Cardiac muscle cell (in vitro differentiated cells and primary cell): Measurements from ENCODE around the gene ISYNA1. TPM values are rescaled to one million over a fixed set of nuclear protein-coding genes. Genes with fewer than 3 reads are reported as not detected.
A peak's percentile ranks its signal among the peaks of the same experiment; 100 is the strongest.

ENCODE experiments used
- DNase-seq, 2 donors: peaks; one replicate each; pipeline versions ENCODE4 v3.0.0 to v3.0.0-alpha.2; 2010 to 2017; ENCODE audit warnings: low read depth in 1 of 2, low spot score in 1 of 2
- H3K27ac ChIP-seq: fragments of 200-600 bp; sonication (generic); 2 replicates; pipeline ENCODE4 v1.5.1; 2016
- H3K27me3 ChIP-seq: fragments of 200-600 bp; sonication (generic); 2 replicates; pipeline ENCODE4 v1.6.0; 2016; ENCODE audit warnings: control low read depth
- H3K36me3 ChIP-seq: fragments of 200-600 bp; sonication (generic); 2 replicates; pipeline ENCODE4 v1.5.1; 2016; ENCODE audit warnings: control low read depth
- H3K4me1 ChIP-seq: fragments of 200-600 bp; sonication (generic); 2 replicates; pipeline ENCODE4 v1.8.1; 2017; ENCODE audit warnings: low read depth, mild to moderate bottlenecking, mixed run types
- H3K4me3 ChIP-seq: fragments of 200-600 bp; sonication (generic); 2 replicates; pipeline ENCODE4 v1.5.1; 2016; ENCODE audit warnings: mild to moderate bottlenecking
- H3K9me3 ChIP-seq: fragments of 200-600 bp; sonication (generic); 2 replicates; pipeline ENCODE4 v1.5.1; 2017; ENCODE audit warnings: low read depth, mild to moderate bottlenecking, control low read depth
- CTCF ChIP-seq: IDR thresholded peaks from 2 replicates; pipeline ENCODE4 v1.5.1; 2012; ENCODE audit warnings: low read depth, mild to moderate bottlenecking, low read length
- polyA plus RNA-seq: library from polyadenylated mRNA; unstranded; fragments of >200 nt; fragmentation: Nextera tagmentation; extraction: Ambion mirVana; gene quantifications from 2 replicates; pipeline ENCODE4 v1.2.1, GENCODE V29; 2016
- total RNA-seq: library from RNA; depleted of rRNA; stranded (reverse); fragments of >200 nt; gene quantifications from 2 replicates; pipeline ENCODE4 v1.2.3, GENCODE V29; 2016

The ISYNA1 gene
- total and polyA plus RNA-seq, 2 experiments from 2014 or later, result 298 to 370 TPM

GRCh38 chr19:18439025-18439909, 1.3 kb upstream of the ISYNA1 start:
- Histone ChIP-seq H3K27me3 (no peaks in the 10 kb centered on the region), H3K4me1 (peaks cover 23% of the 10 kb centered on the region), H3K36me3 (peaks cover 1% of the 10 kb centered on the region), H3K4me3 (no peak overlapping the region), H3K9me3 (no peaks in the 10 kb centered on the region), H3K27ac (peak overlapping the region; percentile 95)
- DNase-seq, result peak in 1 of 2 donors; percentile 74
- no peak for TF ChIP-seq CTCF

GRCh38 chr19:18438331-18439024, 545 bp upstream of the ISYNA1 start:
- Histone ChIP-seq H3K9me3 (no peaks in the 10 kb centered on the region), H3K4me1 (peaks cover 26% of the 10 kb centered on the region), H3K36me3 (no peaks in the 10 kb centered on the region), H3K4me3 (peak overlapping the region; percentile 55), H3K27ac (peak overlapping the region; percentile 95), H3K27me3 (no peaks in the 10 kb centered on the region)
- peak; percentile 80 to 90 for DNase-seq
- no peak for TF ChIP-seq CTCF

- Histone ChIP-seq H3K27ac (peak overlapping the region; percentile 95), H3K4me1 (peaks cover 34% of the 10 kb centered on the region), H3K9me3 (no peaks in the 10 kb centered on the region), H3K36me3 (no peaks in the 10 kb centered on the region), H3K27me3 (no peaks in the 10 kb centered on the region), H3K4me3 (peak overlapping the region; percentile 55)
- no peak for TF ChIP-seq CTCF
- DNase-seq, result peak; percentile 95 to 97
Measured at GRCh38 chr19:18436671-18437490, 1.1 kb downstream of the ISYNA1 start.

- Histone ChIP-seq H3K4me3 (no peak overlapping the region), H3K9me3 (no peaks in the 10 kb centered on the region), H3K4me1 (peaks cover 34% of the 10 kb centered on the region), H3K27me3 (no peaks in the 10 kb centered on the region), H3K36me3 (no peaks in the 10 kb centered on the region), H3K27ac (peak overlapping the region; percentile 95)
- no peak for DNase-seq
- no peak for TF ChIP-seq CTCF
Measured at GRCh38 chr19:18435842-18436670, 1.9 kb downstream of the ISYNA1 start.
